ENCODE data around the gene ATG4C.

DNA sequence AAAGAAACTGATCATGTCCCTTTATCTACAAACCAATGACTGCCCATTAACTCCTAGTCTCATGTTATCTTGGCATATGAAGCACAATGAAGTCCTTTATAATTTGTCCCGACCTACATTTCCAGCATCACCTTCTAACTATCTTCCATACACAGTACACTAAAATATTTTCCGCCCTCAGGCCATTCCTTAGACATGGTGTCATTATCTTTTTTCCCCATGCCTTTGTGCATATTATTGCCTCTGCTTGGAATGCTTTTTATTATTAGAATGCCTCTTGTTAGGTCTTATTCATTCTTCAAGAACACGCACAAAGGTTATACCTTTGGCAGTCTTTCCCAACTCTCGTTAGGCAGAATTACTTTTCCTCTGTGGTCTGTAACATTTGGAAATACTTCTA lies 39.6 kb downstream of the ATG4C start:
- TF ChIP-seq, protein P1, sequence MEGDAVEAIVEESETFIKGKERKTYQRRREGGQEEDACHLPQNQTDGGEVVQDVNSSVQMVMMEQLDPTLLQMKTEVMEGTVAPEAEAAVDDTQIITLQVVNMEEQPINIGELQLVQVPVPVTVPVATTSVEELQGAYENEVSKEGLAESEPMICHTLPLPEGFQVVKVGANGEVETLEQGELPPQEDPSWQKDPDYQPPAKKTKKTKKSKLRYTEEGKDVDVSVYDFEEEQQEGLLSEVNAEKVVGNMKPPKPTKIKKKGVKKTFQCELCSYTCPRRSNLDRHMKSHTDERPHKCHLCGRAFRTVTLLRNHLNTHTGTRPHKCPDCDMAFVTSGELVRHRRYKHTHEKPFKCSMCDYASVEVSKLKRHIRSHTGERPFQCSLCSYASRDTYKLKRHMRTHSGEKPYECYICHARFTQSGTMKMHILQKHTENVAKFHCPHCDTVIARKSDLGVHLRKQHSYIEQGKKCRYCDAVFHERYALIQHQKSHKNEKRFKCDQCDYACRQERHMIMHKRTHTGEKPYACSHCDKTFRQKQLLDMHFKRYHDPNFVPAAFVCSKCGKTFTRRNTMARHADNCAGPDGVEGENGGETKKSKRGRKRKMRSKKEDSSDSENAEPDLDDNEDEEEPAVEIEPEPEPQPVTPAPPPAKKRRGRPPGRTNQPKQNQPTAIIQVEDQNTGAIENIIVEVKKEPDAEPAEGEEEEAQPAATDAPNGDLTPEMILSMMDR (IDR thresholded peaks at IDR 0.05): no peak
- no peak for TF ChIP-seq POLR2A (IDR thresholded peaks at IDR 0.05)

Data from transverse colon (tissue), 3 donors.